Thoracic aorta (tissue), 2 donors: ENCODE data around the gene EBNA1BP2. TPM values are rescaled to one million over a fixed set of nuclear protein-coding genes. Genes with fewer than 3 reads are reported as not detected.
"Not testable (repeated sequence)": the region's sequence is repeated elsewhere in the genome, so short reads cannot be mapped to it uniquely, and the experiment has no call there.

Source experiments
- ATAC-seq: fragments of 150-250 bp; one replicate; pipeline ENCODE4 v1.8.0; 2017; ENCODE audit warnings: low read depth; ENCODE audit not compliant: insufficient number of reproducible peaks, low FRiP score
- DNase-seq: peaks from one replicate; pipeline ENCODE4 v3.0.0-alpha.2; 2020; ENCODE audit warnings: low spot score
- H3K27ac ChIP-seq, 2 donors: fragments of 200-600 bp; sonication (generic); 1 replicate in 1 of 2; 2 replicates in 1 of 2; pipeline ENCODE4 v1.5.1; 2016; ENCODE audit warnings: mild to moderate bottlenecking in 2 of 2, moderate library complexity in 2 of 2
- H3K27me3 ChIP-seq: fragments of 200-600 bp; sonication (generic); replicated peaks from 2 replicates; pipeline ENCODE4 v1.6.0; 2016; ENCODE audit warnings: mild to moderate bottlenecking; ENCODE audit not compliant: insufficient read depth
- H3K36me3 ChIP-seq: fragments of 200-600 bp; sonication (generic); one replicate; pipeline ENCODE4 v1.5.1; 2016
- H3K4me1 ChIP-seq, 2 donors: fragments of 200-600 bp; sonication (generic); 1 replicate in 1 of 2; 2 replicates in 1 of 2; pipeline versions ENCODE4 v1.5.1 to v1.6.0; 2016; ENCODE audit warnings: low read depth in 2 of 2, mild to moderate bottlenecking in 1 of 2; ENCODE audit not compliant: control insufficient read depth in 1 of 2
- H3K4me3 ChIP-seq: fragments of 200-600 bp; sonication (generic); 2 replicates; pipeline ENCODE4 v1.5.1; 2016; ENCODE audit warnings: mild to moderate bottlenecking
- H3K9me3 ChIP-seq: fragments of 200-600 bp; sonication (generic); 2 replicates; pipeline ENCODE4 v1.5.1; 2016
- total RNA-seq, 2 donors: library from RNA; depleted of rRNA; stranded (reverse); fragments of >200 nt; gene quantifications; one replicate each; pipeline versions ENCODE4 v1.1.0 to v1.2.3, GENCODE V29; 2016
- TF ChIP-seq, protein P1 (sequence below): fragments of 200-600 bp; sonication (generic); IDR thresholded peaks from one replicate; pipeline ENCODE4 v1.5.1; 2019; ENCODE audit warnings: antibody characterized with exemption

The EBNA1BP2 gene
- total RNA-seq, 2 donors from 2014 or later = 27.1 to 55.9 TPM

DNA sequence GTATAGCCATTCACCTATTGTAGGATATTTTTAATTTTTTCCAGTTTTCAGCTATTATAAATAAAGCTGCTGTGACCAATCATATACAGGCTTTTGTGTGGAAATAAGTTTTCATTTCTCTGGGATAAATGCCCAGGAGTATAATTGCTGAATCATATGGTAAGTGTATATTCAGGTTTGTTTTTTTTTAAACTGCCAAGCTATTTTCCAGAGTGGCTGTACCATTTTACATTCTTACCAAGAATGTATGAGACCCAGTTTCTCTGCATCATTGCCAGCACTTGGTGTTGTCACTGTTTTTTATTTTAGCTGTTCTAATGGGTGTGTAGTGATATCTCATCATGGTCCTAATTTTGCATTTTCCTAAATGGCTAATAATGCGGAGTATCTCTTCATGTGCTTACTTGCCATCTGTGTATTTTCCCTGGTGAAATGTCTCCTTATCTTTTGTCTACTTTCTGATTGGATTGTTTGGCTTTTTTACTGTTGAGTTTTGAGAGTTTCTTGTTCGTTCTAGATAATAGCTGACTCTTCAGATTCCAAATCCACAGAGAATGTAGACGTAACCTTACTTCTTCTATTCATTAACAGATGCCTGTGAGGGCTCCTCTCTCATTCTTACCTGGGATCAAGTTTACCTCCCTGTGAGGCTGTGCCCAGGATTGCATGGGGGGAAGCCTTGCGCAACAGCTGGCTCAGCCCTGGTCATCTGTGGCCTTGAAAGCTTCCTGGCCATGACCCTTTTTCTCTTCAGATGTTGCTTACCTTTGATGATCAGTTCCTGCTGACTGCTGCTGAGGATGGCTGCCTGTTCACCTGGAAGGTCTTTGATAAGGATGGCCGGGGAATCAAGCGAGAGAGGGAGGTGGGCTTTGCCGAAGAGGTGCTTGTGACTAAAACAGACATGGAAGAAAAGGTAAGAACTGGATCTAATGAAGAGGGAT, 42.7 kb upstream of the EBNA1BP2 start:
- Histone ChIP-seq H3K27me3 (no peaks in the 10 kb centered on the region), H3K4me3 (no peak overlapping the region), H3K27ac (no peak overlapping the region), H3K9me3 (no peaks in the 10 kb centered on the region), H3K4me1 (no peaks in the 10 kb centered on the region), H3K36me3 (no peaks in the 10 kb centered on the region)
- no peak for ATAC-seq
- TF ChIP-seq, protein P1, sequence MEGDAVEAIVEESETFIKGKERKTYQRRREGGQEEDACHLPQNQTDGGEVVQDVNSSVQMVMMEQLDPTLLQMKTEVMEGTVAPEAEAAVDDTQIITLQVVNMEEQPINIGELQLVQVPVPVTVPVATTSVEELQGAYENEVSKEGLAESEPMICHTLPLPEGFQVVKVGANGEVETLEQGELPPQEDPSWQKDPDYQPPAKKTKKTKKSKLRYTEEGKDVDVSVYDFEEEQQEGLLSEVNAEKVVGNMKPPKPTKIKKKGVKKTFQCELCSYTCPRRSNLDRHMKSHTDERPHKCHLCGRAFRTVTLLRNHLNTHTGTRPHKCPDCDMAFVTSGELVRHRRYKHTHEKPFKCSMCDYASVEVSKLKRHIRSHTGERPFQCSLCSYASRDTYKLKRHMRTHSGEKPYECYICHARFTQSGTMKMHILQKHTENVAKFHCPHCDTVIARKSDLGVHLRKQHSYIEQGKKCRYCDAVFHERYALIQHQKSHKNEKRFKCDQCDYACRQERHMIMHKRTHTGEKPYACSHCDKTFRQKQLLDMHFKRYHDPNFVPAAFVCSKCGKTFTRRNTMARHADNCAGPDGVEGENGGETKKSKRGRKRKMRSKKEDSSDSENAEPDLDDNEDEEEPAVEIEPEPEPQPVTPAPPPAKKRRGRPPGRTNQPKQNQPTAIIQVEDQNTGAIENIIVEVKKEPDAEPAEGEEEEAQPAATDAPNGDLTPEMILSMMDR = no peak
- DNase-seq = no peak

DNA sequence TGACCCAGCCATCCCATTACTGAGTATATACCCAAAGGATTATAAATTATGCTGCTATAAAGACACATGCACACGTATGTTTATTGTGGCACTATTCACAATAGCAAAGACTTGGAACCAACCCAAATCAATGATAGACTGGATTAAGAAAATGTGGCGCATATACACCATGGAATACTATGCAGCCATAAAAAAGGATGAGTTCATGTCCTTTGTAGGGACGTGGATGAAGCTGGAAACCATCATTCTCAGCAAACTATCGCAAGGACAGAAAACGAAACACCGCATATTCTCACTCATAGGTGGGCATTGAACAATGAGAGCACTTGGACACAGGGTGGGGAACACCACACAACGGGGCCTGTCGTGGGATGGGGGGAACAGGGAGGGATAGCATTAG, 36.2 kb upstream of the EBNA1BP2 start:
- not testable (repeated sequence) for H3K9me3 ChIP-seq, H3K4me3 ChIP-seq, H3K27me3 ChIP-seq, H3K36me3 ChIP-seq, H3K27ac ChIP-seq, DNase-seq, ATAC-seq
- H3K4me1 ChIP-seq = peaks cover 15 to 23% of the 10 kb centered on the region in 2 donors

DNA sequence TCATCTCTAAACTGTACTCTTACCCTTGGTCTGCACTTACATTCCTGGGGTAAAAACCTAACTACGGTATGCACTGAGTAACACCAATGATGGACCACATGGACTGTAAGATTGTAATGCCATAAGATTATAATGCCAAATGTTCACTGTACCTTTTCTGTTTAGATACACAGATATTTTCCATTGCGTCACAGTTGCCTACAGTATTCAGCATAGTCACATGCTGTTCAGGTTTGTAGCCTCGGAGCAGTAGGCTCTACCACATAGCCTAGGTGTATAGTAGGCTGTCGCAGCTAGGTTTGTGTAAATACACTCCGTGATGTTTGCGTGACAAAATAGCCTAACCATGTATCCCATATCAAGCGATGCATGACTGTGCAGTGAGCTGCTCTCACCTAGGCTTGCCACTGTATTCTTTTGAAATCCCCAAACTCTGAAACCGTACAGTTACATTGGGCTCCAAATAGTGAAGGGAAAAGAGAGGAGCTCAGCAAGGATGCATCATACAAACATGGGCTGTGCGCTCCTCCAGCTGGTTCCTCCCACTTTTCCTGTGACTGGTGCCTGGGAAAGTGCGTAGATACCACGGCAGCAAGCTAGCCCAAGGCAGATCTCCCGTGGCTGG, 35.3 kb upstream of the EBNA1BP2 start:
- TF ChIP-seq, protein P1 = no peak
- Histone ChIP-seq H3K4me1 (peaks cover 15 to 23% of the 10 kb centered on the region in 2 donors), H3K9me3 (no peaks in the 10 kb centered on the region), H3K27me3 (no peaks in the 10 kb centered on the region), H3K4me3 (no peak overlapping the region), H3K27ac (no peak overlapping the region), H3K36me3 (no peaks in the 10 kb centered on the region)
- no peak for DNase-seq
- ATAC-seq = no peak

DNA sequence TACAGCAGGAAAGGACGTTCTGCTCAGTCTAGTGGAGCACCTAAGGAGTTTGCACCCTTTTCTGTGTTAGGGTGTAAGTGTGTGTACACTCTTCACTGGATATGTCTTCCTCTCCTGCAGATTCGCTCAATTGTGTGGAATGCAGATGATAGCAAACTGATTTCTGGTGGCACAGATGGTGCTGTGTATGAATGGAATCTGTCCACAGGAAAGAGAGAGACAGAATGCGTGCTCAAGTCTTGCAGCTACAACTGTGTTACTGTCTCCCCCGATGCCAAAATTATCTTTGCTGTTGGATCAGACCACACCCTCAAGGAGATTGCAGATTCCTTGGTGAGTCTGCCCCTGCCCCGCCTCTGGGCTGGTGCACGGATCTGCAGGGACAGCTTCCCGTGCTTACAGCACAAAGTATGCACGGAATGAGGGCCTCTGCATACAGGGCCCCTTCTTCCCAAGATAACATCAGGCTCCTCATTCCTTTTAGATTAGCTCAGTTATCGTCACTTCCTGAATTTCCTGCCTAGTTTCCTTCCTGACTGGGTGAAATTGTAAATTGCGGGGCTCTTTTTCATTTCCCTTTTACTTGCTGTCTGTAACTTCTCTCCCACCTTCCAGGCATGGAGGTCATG, 34.6 kb upstream of the EBNA1BP2 start:
- DNase-seq (no peak), ATAC-seq (no peak)
- Histone ChIP-seq H3K27ac (no peak overlapping the region), H3K4me3 (no peak overlapping the region), H3K36me3 (no peaks in the 10 kb centered on the region), H3K27me3 (no peaks in the 10 kb centered on the region), H3K4me1 (peaks cover 15 to 23% of the 10 kb centered on the region in 2 donors), H3K9me3 (no peaks in the 10 kb centered on the region)
- TF ChIP-seq, protein P1 = no peak

DNA sequence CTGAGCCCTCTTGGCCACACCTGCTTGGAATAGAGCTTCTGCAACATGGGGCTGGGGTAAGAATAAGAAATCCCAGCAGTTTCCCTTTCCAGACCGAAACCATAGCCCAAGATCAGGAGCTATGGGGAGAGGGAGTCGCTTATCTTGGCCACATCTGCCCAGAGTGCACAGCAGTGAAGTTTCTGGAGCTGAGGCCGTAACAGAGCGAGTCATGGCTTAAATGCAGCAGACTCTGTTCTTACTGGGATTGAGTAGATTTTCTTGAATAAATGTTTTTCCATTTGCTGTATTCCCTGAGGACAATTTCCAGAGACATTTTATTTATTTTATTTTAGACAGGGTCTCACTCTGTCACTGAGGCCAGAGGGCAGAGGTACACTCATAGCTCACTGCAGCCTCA, 33.6 kb upstream of the EBNA1BP2 start:
- no peak overlapping the region for H3K4me3 ChIP-seq
- DNase-seq (no peak), ATAC-seq (no peak)
- peak overlapping the region in 1 of 2 donors; percentile 24 for H3K27ac ChIP-seq
- peaks cover 15 to 23% of the 10 kb centered on the region in 2 donors for H3K4me1 ChIP-seq
- no peaks in the 10 kb centered on the region for H3K27me3 ChIP-seq
- H3K36me3 ChIP-seq = no peaks in the 10 kb centered on the region
- H3K9me3 ChIP-seq = no peaks in the 10 kb centered on the region
- TF ChIP-seq, protein P1 = no peak
